A172 (cell line): ENCODE results near the gene DLGAP3. TPM values are rescaled to one million over a fixed set of nuclear protein-coding genes. Genes with fewer than 3 reads are reported as not detected.
A peak's percentile ranks its signal among the peaks of the same experiment; 100 is the strongest.

Experiments
- DNase-seq: peaks from one replicate; pipeline ENCODE4 v3.0.0-alpha.2; 2015; ENCODE audit warnings: low spot score
- total RNA-seq: library from RNA; depleted of rRNA; stranded (reverse); fragments of >200 nt; shearing (Covaris generic); gene quantifications from 2 replicates; pipeline ENCODE4 v1.2.3, GENCODE V29; 2014

The DLGAP3 gene
- total RNA-seq, 1 experiment from 2014 or later = not detected

DNA sequence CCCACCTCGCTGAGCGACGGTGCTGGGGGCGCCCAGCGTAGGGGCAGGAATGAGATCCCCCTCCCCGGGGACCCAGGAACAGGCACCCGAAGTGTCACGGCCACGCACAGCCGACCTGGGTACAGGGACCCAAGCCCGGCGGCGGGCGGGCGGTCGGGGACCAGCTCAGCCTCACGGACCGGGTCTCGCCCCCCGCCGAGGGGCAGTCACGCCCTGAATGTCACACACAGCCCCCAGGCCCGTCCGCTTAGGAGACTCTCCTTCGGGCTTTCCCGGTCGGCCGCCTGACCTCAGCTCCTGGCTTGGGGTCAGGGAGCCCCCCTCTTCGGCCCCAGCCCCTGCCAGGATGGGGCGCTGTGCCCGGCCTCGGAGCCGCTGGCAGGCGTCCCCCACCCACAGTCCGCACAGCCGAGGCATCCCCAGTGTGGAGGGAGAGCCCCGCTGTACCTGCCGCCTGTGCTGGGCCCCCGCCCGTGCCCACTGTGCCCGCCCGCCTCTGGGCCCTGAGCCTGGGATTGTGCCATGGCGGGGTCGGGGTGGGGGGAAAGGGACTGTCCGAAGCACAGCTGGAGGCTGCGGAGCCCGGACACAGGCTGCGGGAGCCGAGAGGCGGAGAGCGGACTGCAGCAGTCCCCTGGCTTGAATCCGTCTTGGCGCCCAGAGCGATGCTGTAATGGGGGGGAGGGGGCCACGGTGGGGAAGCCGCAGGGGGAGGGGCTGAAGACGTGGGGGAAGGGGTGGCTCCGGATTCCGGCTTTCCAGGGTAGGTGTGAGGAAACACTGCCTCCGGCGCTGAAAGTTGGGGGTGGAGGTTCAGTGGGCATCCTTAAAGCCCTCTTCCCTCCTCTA, 627 bp upstream of the DLGAP3 start:
- DNase-seq = no peak

DNA sequence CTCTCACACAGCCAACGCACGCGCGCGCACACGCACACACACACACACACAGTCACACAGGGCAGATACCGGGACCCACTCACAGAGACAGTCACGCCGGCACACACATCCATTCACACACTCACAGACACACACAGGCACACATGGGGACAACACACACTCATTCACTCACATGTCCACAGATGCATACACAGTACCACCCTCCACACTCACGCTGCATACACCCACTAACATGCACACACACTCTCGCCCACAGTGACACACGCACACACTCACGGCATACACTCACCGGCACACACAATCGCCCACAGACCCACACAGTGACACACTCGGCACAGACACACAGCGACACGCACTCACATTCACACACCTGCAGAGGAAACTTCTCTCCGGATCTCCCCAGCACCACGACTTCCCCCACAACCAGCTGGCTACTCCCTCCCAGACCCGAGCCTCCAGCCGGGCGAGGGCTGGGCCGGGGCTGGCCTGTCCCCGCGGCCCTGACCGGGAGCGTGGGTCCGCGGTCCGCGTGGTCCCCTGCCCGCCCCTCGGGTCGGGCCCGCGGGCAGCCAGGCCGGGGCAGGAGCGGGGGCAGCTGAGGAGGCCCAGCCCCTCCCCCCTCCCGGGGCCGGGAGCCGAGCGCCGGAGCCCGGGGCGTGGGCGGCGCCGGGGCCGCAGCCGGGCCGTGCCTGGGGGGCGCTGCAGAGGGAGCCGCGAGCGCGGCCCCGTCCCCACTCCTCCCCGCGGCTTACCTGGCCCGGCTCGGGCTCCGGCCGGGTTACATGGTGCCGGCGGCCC, 552 bp downstream of the DLGAP3 start:
- DNase-seq = no peak

DNA sequence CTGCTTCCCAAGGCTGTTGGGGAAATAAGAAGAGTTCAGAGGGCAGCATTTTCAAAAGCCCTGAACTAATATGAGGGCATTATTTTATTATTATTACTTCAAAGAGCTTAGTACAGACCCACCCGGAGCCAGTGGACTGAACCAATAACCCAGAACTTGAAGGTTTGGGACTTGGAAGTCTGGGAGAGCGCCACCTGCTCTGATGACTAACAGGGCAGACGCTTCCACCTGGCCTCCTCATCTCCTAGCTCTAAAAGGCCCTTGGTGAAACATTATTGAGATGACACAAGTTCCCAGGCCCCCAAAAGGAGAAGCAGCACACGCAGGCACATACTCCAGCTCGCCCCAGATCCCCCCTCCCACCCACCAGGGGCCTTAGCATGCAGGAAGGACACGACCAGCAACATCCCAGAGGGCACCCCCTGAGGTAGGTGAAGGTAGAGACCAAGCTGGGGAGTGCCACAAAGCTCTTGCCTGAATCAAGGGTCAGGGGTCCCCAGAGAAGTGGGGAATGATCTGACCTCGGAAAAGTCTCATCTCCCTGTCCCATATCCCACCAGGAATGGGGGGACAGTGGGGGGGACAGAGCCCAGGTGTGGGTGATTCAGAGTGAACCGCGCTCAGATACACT, 1.3 kb downstream of the DLGAP3 start:
- no peak for DNase-seq

DNA sequence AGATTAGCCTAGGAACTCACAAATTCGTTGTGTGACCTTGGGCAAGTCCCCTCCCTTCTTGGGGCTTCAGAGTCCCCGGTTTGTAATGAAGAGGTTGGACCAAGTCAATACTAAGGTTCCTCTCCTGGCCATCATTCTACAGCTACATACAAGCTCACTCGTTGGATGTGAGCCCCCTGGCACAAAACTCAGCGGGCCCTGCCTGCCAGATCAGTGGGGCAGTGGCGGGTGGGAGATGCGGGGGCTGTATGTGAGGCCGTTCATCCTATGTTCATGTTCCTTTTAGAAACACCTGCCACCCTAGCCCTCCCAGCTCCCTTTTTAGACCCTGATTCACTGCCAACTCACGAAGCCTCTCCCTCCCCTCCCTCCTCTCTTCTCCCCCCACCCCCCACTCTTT, 2.1 kb downstream of the DLGAP3 start:
- DNase-seq = no peak

DNA sequence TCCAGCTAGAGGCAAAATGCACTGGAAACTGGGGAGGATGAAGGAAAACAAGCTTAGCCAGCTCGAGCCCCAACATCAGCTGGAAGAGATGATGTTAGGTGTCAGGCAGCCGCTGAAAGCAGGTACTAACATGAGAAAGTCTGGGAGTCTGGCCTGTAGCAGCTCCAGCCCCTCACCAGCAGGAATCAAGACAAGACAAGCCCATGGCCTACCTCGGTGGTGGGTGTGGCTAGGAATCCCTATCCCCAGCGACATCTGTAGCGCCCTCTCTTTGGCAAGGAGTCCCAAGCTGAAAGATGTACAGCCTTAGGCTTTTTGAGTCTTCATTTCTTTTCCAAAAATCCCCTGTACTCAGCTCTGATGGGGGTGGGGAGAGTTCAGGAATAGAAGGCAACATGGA, 2.6 kb downstream of the DLGAP3 start:
- DNase-seq = no peak

DNA sequence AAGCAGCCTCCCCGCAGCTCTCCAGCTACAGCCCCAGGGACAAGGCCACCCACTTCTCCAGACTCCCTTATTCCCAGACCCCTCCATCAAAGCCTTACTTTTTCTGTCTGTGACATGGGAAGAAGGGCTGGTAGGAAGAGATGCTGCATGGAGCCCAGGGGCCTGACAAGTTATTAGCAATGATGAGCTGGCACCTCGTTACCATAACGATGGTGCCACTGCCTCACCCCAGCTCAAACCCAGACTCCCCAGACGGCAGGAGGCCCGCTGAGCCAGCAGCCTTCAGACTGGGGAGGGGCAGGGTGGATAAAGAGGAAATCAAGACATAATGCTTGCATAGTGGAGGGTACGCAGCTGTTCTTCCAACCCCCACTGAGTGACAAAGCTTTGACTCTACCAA, 3.3 kb downstream of the DLGAP3 start:
- DNase-seq = no peak

DNA sequence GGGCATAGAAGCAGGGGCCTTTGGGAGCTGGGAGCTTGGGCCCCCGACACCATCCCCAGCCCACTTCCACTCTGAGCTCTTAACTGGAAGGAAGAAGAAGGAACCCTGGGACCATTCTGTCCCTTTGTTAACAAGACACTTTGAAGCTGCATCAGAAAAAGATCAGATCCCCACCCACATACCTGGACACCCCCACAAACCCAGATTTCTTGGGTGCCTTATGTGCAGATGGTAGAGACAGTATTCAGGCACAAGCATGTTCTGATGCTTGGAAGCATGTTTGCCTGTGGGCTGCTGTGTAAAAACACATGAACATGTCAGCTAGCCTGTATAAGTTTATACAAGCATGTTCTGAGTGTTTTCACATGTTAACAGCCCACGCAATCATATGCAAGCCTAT, 3.7 kb downstream of the DLGAP3 start:
- DNase-seq = no peak

DNA sequence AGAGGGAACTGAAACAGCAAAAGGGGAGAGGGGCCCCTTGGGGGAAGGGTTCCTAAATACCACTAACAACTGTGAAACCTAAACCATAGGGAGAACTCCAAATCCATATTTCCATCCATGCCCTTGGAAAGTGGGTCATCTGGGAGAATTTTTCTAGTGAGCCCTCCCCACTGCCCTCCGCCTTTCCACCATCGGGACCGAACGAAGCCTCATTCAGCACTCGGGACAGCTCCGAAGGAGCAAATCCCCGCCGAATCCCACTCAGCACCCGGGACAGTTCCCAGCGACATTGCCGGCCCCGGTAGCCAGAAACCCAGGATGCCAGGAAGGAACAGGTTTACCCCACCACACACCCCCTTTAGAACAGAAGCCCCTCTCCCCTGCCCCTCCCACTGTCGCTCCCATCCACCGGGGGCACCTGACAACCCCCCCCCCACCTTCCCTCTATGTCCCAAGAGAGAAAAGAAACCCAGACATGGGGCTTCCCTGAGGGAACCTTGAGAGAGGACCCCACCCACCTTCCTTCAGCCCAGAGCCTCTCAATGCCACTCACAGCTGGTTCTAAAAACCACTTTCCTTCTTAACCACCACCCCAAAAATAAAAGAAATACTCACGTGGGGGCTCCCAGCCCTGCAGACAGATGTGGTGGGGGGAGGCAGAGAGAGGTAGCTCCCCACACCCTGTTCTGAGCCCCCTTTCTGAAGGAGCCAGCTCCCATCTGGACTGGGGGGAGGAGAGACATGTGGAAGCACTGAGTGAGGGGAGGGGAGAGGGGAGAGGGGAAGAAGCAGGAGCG, 4.5 kb downstream of the DLGAP3 start:
- peak; percentile 16 for DNase-seq

DNA sequence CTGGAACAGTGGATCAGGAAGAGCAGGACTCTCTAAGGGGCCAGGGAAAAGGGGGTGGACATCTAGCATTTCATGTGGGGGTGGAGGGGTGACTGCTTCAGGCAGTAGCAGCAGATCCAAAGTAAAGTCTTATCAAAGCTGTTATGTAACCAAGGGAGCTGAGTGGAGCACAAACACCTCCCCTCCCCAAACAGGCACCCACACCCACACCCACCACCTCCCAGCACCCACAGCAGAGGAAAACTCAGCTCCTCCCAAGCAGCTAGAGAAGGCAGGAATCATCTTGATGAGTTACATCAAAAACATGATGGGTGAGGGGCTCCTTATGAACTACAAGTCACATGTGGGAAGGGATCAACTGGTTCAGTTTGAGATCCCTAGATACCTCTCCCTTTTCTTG, 6.0 kb downstream of the DLGAP3 start:
- no peak for DNase-seq

DNA sequence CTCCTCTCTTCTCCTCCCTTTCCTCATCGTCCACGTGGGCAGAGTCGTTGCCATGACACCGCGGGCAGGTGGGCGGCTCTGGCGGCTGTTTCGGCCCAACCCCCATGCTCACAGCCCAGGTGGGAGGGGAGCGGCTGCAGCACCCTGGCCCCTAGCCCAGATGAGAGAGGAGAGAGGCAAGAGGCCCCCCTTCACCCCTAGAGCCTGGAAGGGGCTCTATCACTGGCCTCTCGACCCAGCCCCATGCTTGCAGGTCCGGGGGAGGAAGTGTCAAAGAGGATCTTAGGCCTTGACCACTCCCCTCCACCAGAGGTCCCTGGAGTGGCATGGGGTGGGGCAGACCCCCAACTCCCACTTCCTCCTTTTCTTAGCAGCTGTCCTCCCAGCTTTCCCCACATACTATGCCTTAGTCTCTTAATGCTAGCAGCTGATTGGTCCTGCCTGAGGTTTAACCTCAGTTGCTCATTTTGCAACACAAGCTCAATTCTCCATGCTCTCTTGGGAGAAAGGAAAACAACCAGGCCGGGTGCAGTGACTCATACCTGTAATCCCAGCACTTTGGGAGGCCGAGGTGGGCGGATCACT, 10.4 kb downstream of the DLGAP3 start:
- no peak for DNase-seq

DNA sequence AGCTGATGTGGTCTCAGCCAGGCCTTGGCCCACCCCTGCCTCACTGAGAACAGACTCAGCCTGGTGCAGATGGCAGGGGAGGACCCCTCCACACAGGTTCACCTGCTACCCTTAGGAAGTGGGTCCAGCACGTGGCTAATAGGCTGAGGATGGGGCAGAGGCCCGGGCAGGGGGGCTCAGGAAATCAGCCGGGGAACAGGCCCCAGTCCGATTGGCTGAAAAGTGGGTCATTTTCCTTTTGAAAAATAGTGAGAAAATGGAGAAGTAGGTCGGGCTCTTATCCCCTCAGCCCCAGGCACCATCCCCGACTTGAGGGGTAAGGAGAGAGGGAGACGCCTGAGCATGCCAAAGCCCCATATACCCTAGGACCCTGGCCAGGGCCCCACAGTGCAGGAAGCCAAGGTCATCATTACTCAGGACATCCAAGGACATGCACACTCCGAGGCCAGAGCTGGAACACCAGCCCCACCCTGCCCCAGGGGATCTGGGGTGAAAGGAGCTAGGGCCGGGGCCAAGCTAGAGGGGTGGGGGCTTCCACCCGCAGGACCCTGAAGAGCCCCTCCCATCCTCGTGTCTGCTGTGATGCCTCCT, 11.0 kb downstream of the DLGAP3 start:
- no peak for DNase-seq

DNA sequence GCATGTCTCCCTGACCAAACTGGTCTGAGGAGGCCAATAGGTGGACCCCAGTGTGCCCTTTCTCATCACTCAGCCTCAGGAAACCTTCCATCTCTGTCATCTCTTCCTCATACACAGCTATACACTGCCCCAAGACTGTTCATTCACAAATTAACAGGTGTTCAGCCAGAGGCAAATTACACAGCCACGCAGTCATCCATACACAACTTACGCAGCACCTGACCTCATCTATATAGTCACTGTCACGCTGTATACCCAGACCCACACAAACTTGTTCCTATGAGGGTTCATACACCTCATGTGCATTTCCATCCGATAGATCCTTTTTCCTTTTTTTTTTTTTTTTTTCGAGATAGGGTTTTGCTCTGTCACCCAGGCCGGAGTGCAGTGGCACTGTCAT, 12.4 kb downstream of the DLGAP3 start:
- no peak for DNase-seq

DNA sequence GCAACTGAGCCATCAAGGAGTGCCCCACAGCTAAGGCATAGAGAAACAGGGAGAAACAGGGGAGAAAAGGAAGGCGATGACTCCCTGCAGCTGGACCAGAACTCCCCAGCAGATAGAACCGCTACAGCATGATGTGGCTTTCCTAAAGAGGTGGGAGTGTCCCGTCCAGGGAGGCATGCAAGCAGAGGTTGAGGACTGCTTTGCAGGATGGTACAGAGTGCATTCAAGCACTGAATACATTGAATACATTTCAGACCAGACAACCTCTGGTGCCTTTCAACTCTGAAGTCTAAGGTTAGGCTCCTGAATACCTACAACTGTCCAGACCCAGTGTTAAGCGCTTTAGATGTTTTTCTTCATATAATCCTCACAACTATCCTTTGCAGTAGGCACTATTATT, 13.3 kb downstream of the DLGAP3 start:
- no peak for DNase-seq

DNA sequence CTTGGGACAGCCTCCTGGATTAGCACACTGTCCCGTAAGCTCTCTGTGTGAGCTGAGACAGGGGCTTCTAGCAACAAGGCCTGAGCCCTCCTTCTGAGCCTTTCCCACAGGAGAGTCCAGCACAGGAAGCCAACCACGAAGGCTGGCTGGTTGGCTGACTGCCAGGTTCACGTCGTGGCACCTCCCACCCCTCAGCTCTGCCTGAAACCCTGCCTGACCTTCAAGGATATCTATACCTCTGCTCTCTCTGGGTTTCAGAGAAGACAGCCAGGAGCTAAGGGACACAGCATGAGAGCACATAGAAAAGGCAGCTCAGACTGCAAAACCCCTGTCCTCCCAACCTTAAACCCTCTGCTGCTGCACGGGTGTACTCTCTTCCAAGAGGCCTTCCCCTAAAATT, 13.9 kb downstream of the DLGAP3 start:
- DNase-seq = no peak

DNA sequence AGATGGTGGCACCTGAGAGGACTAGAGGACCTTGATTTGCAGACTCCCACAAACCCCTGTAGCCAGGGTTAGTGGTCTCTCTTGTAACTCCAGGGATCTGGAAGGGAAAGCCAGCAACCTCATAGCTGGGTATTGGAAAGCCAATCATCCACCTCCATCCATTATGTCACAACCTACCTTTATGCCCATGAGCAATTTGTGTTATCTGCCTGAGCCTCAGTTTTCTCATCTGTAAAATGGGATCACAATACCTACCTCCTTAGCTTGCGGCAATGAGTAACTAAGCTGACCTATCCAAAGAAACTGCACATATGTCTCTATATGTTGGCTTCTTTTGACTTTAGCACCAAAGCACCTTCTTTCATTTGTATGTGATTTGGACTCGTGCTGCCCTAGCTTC, 14.5 kb downstream of the DLGAP3 start:
- no peak for DNase-seq

DNA sequence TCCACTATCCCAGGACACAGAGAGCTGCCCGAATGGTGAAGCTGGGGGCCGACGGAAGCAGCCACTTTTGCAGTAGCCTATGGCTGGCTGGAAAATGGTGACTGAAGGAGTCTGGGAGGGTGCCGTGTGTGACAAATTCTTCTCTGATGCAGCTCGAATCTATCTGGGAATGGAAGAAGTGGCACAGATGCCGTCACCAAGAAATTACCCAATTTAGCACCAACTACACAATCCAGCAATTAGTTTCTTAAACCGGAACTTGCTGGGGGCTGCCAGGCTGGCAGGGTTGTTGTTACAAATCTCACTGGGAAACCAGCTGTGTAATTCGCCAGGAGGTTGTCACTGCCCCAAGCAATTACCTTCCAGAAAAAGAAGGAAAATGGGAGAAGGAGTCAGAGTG, 18.0 kb downstream of the DLGAP3 start:
- no peak for DNase-seq

DNA sequence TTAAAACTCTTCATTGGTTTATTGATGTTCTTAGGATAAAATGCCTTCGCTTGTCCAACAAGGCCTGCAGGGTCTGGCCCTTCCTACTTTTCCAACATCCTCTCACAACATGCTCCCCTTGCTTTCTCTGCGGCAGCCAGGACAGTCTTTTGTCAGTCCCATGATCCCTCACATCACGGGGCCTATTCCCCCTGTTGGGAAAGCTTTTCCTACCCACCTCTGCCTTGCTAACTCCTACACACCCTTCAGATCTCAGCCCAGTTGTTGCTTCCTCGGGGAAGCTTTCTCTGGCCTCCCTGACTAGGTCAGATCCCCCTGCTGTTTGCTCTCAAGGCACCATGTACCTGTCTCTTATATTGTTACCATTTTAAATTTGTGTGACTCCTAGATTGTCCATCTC, 19.0 kb downstream of the DLGAP3 start:
- DNase-seq = no peak

DNA sequence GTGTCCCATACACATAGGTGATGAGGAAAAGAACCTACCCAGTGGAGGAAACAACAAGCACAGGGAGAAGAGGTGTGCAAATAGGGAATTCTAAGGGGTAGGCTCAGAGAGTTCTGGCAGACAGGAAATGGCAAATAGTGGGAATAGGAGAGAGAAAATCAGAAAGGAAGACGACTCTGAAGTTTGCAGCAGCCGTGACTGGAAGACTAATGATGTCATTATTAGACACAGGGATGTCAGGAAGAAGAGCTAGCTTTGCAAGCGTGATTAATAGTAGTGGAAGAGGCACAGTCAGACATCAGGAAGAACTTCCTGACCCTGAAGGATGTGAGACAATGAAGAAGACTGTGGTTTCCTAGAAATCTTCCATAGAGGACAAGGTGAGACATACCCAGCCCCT, 21.1 kb downstream of the DLGAP3 start:
- DNase-seq = no peak

DNA sequence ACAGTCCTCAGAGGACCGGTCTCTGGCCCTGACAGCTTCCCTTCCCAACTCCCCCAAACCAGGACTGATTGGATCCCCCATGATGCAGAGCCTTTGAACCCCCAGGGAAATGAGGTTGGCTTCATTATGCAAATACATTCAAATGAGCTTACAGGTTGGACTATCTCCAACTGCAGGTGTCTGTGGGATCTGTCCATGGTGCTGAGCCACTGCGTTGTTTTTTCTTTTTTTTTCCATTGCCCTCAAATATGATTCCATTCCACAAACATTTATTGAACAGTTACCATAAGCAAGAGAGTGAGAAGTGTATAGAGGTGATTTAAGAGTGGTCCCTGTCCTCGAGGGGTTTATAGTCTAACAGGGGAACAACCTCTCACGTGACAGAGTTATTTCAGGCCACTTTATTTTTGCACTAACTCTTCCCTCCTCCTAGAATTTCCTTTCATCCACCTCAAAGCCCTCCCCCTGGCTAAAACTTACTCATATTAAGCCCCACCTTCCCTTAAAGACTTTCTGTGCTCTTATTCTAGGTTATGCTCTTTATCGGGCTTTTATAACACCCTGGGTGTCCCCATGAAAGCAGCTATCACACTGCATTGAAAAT, 21.9 kb downstream of the DLGAP3 start:
- no peak for DNase-seq

DNA sequence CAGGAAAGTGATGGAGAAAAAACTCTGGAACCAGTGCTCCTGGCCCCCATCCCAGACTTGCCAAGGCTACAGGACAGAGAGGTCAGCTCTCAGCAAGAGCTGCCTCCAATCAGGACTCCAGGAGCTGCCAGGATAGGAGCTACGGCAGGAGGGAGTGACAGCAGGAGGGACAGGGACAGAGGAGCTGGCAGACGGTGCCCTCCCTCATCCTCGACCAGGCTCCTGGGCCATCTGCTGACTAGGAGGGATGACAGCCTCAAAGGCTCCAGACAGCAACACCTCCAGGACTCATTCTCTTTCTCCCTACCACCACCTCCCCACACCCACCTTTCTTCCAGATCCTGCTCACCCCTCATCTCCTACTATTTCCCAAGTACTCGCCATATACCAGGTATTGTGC, 22.7 kb downstream of the DLGAP3 start:
- DNase-seq = no peak

DNA sequence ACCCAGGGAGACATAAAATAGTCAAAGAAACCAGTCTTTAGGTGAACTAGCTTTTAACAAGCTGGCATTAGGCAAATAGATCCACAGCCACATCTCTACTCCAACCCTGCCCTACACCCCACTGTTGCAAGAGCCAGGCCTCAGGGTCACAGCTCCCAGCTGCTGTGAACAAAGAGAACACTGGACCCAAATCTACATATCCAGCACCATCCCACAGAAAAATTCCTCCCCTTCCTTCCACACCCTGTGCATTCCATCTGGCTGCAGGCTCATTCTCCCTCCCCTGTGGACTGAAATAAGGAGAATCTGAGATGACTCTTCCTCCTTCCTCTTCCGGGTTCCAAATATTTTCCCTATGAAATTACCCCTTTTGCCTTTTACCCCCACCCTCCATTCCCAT, 23.2 kb downstream of the DLGAP3 start:
- no peak for DNase-seq
